ENCODE measurements around the gene CUTA. TPM values are rescaled to one million over a fixed set of nuclear protein-coding genes. Genes with fewer than 3 reads are reported as not detected.

CUTA gene
- total and polyA plus RNA-seq, 2 experiments from 2014 or later, result 204 to 404 TPM

- Histone ChIP-seq H4K20me1 (ENCODE audit: insufficient read depth) (no peaks in the 10 kb centered on the region), H3K4me2 (ENCODE audit: unreplicated experiment) (no peak overlapping the region), H3K79me2 (ENCODE audit: insufficient read depth) (peaks cover 35% of the 10 kb centered on the region), H3K9me3 (ENCODE audit: low read depth) (no peaks in the 10 kb centered on the region), H3K27me3 (replicated peaks; ENCODE audit: insufficient read depth) (no peaks in the 10 kb centered on the region), H3F3A (ENCODE audit: insufficient read depth) (peaks cover 12% of the 10 kb centered on the region; the same call in 1 of the 2 replicates), H3K4me3 (no peak overlapping the region), H3K9me2 (ENCODE audit: insufficient read depth) (no peaks in the 10 kb centered on the region), H3K36me3 (ENCODE audit: low read depth) (peaks cover under 1% of the 10 kb centered on the region; the same call in 1 of the 2 replicates), H3K4me1 (ENCODE audit: insufficient read depth) (peaks cover 7% of the 10 kb centered on the region; the same call in 1 of the 2 replicates), H3K9ac (no peak overlapping the region), H3K27ac (no peak overlapping the region), H2AFZ (no peak overlapping the region)
- DNase-seq, result no peak
- in situ Hi-C loops (cut with MboI), result no loop called here
- TF ChIP-seq EZH2 (IDR thresholded peaks at IDR 0.05; ENCODE audit: insufficient read depth, poor library complexity, severe bottlenecking) (no peak), EZH2phosphoT487 (IDR thresholded peaks at IDR 0.05; ENCODE audit: insufficient read depth, low read depth) (no peak)
- WGBS, 2 experiments (ENCODE audit: low coverage in 1 of 2, low lambda C conversion rate in 2 of 2, missing lambda C conversion rate in 2 of 2), result 92 to 95% methylated on average over 1 of the region's 1 CpG
Measured at GRCh38 chr6:33433001-33433543, 15.2 kb upstream of the CUTA start.

GRCh38 chr6:33432546-33432945, 14.6 kb upstream of the CUTA start:
- Histone ChIP-seq H3K79me2 (ENCODE audit: insufficient read depth) (peaks cover 36% of the 10 kb centered on the region), H4K20me1 (ENCODE audit: insufficient read depth) (no peaks in the 10 kb centered on the region)

DNA sequence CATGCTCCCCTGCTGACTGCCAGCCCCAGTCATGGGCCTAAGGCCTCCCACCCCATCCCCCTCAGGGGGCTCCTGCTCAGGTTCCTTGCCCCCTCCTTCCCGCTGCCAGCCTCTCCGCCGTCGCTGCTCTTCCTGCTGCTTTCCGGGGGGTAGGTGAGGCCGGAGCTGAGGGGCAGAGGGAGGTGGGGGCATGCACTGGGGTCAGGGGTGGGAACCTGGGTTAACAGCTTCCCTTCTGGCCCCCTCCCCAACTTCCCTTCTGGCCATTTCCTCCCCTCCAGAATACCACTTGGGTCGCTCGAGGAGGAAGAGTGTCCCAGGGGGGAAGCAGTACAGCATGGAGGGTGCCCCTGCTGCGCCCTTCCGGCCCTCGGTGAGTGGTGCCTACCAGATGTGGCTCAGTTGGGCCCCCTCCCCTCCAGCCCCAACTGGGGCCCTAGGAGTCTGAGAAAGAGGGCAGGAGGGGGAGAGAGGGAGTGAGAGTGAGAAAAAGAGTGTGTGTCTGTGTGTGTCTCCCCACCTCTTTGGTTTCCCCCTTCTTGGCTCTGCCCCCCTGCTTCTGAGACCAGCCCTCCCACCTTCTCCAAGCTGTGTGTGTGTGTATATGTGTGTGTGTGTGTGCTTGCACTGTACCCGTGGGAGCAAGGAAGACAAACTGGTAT, 14.1 kb upstream of the CUTA start:
- Histone ChIP-seq H3K27me3 (replicated peaks; ENCODE audit: insufficient read depth) (no peaks in the 10 kb centered on the region), H3K4me1 (ENCODE audit: insufficient read depth) (peaks cover 10% of the 10 kb centered on the region; the same call in 1 of the 2 replicates), H3K36me3 (ENCODE audit: low read depth) (no peaks in the 10 kb centered on the region; the same call in 1 of the 2 replicates), H3F3A (ENCODE audit: insufficient read depth) (peaks cover 15% of the 10 kb centered on the region), H3K4me2 (ENCODE audit: unreplicated experiment) (no peak overlapping the region), H3K4me3 (no peak overlapping the region), H4K20me1 (ENCODE audit: insufficient read depth) (no peaks in the 10 kb centered on the region), H3K27ac (no peak overlapping the region), H3K79me2 (ENCODE audit: insufficient read depth) (peaks cover 42% of the 10 kb centered on the region), H2AFZ (no peak overlapping the region), H3K9me3 (ENCODE audit: low read depth) (no peaks in the 10 kb centered on the region), H3K9me2 (ENCODE audit: insufficient read depth) (no peaks in the 10 kb centered on the region), H3K9ac (no peak overlapping the region)
- in situ Hi-C loops (cut with MboI), result no loop called here
- DNase-seq, result no peak
- WGBS, 2 experiments (ENCODE audit: low coverage in 1 of 2, low lambda C conversion rate in 2 of 2, missing lambda C conversion rate in 2 of 2), result 75 to 83% methylated on average over 5 to 12 of the region's 12 CpGs
- TF ChIP-seq EZH2phosphoT487 (IDR thresholded peaks at IDR 0.05; ENCODE audit: insufficient read depth, low read depth) (no peak), EZH2 (IDR thresholded peaks at IDR 0.05; ENCODE audit: insufficient read depth, poor library complexity, severe bottlenecking) (no peak)

More at GRCh38 chr6:33432546-33432945, 14.6 kb upstream of the CUTA start:
- H3K4me3 ChIP-seq, result no peak overlapping the region
- no peak overlapping the region for H3K9ac ChIP-seq
- H3K9me3 ChIP-seq (ENCODE audit: low read depth), result no peaks in the 10 kb centered on the region
- TF ChIP-seq EZH2phosphoT487 (IDR thresholded peaks at IDR 0.05; ENCODE audit: insufficient read depth, low read depth) (no peak), EZH2 (IDR thresholded peaks at IDR 0.05; ENCODE audit: insufficient read depth, poor library complexity, severe bottlenecking) (no peak)
- in situ Hi-C loops (cut with MboI), result no loop called here
- no peaks in the 10 kb centered on the region for H3K9me2 ChIP-seq (ENCODE audit: insufficient read depth)
- DNase-seq, result no peak
- no peaks in the 10 kb centered on the region for H3K27me3 ChIP-seq (replicated peaks; ENCODE audit: insufficient read depth)
- no peak overlapping the region for H2AFZ ChIP-seq
- H3K4me2 ChIP-seq (ENCODE audit: unreplicated experiment), result no peak overlapping the region
- peaks cover 7% of the 10 kb centered on the region; the same call in 1 of the 2 replicates for H3K4me1 ChIP-seq (ENCODE audit: insufficient read depth)
- WGBS, 2 experiments (ENCODE audit: low coverage in 1 of 2, low lambda C conversion rate in 2 of 2, missing lambda C conversion rate in 2 of 2), result 89 to 90% methylated on average over 8 to 10 of the region's 10 CpGs
- H3K27ac ChIP-seq, result no peak overlapping the region
- H3K36me3 ChIP-seq (ENCODE audit: low read depth), result no peaks in the 10 kb centered on the region; the same call in 1 of the 2 replicates
- peaks cover 12% of the 10 kb centered on the region; the same call in 1 of the 2 replicates for H3F3A ChIP-seq (ENCODE audit: insufficient read depth)

DNA sequence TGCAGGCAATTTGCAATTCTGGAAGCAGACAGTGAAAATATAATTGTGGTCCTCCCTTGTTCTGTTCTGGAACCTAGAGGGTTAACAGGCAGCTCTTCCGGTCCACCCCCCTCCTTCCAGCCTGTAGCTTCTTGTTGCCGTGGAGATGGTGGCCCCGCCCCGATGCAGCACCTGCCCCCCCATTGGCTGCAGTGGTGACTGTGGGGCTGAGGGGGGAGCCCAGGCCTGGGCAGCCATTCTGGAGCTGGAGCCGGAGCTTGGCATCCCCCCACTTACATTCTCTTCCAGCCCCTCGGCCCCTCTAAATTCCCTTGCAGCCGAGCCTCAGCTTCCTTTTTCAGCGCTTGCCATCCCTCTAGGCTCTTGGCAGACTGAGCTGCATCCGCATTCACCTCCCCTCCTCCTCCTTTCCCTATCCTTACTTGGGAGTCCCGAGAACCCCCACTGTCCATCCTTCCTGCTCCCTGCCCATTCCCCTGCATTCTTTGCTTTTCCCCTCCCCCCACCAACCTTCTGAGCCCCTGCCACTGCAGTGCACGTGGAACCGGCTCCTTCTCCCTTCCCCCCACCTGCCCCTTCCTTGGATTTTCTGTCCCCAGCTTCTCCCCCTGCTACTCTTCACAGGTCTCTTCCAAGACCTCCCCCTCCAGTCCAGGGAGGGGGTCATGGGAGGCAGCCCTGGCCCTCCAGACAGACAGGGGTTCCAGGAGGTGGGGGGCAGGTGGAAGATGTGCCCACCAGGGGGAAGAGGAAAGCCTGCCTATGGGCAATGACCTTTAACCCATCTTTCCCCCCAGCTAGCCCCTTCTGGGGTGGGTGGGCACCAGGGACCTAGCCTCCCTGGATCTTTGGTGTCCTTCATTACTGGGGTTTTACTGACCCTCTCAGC, 13.3 kb upstream of the CUTA start:
- in situ Hi-C loops (cut with MboI), result no loop called here
- Histone ChIP-seq H3K36me3 (ENCODE audit: low read depth) (no peaks in the 10 kb centered on the region), H3K4me2 (ENCODE audit: unreplicated experiment) (no peak overlapping the region), H3K9ac (no peak overlapping the region), H3K27ac (no peak overlapping the region), H3K4me3 (no peak overlapping the region), H3K9me2 (ENCODE audit: insufficient read depth) (no peaks in the 10 kb centered on the region), H3K9me3 (ENCODE audit: low read depth) (no peaks in the 10 kb centered on the region), H2AFZ (no peak overlapping the region), H4K20me1 (ENCODE audit: insufficient read depth) (no peaks in the 10 kb centered on the region), H3K4me1 (ENCODE audit: insufficient read depth) (peaks cover 10% of the 10 kb centered on the region; the same call in 1 of the 2 replicates), H3F3A (ENCODE audit: insufficient read depth) (peaks cover 18% of the 10 kb centered on the region), H3K79me2 (ENCODE audit: insufficient read depth) (peaks cover 43% of the 10 kb centered on the region), H3K27me3 (replicated peaks; ENCODE audit: insufficient read depth) (no peaks in the 10 kb centered on the region)
- TF ChIP-seq EZH2 (IDR thresholded peaks at IDR 0.05; ENCODE audit: insufficient read depth, poor library complexity, severe bottlenecking) (no peak), EZH2phosphoT487 (IDR thresholded peaks at IDR 0.05; ENCODE audit: insufficient read depth, low read depth) (no peak)
- peak; percentile 64 for DNase-seq
- WGBS, 2 experiments (ENCODE audit: low coverage in 1 of 2, low lambda C conversion rate in 2 of 2, missing lambda C conversion rate in 2 of 2), result 39 to 41% methylated on average over 11 to 12 of the region's 12 CpGs

Data from GM23248 (cell line).